HepG2 (cell line): ENCODE measurements around the gene PCGF2. TPM values are rescaled to one million over a fixed set of nuclear protein-coding genes. Genes with fewer than 3 reads are reported as not detected.

Experiments used
- CCAR2 ChIP-seq: fragments of 200-400 bp; formaldehyde crosslinking; optimal IDR thresholded peaks from 2 replicates; pipeline ENCODE3; 2018; ENCODE audit warnings: low read depth, mild to moderate bottlenecking, low read length, moderate library complexity
- CENPX ChIP-seq: sonication (generic); formaldehyde crosslinking; IDR thresholded peaks from 2 replicates; pipeline ENCODE4 v1.9.0; 2021; ENCODE audit warnings: mild to moderate bottlenecking, missing genetic modification reagents, moderate library complexity
- CHD4 ChIP-seq: fragments of 200-600 bp; sonication (generic); IDR thresholded peaks from 2 replicates; pipeline ENCODE4 v1.7.0; 2017; ENCODE audit warnings: mild to moderate bottlenecking, low read length, borderline replicate concordance
- ELF4 ChIP-seq: sonication (generic); formaldehyde crosslinking; IDR thresholded peaks from 2 replicates; pipeline ENCODE4 v1.5.0; 2020; ENCODE audit warnings: missing genetic modification reagents, mild to moderate bottlenecking, moderate library complexity, borderline replicate concordance
- FOXM1 ChIP-seq: sonication (generic); formaldehyde crosslinking; IDR thresholded peaks from 2 replicates; pipeline ENCODE4 v1.5.0; 2020; ENCODE audit warnings: missing genetic modification reagents
- FOXP4 ChIP-seq: sonication (generic); formaldehyde crosslinking; IDR thresholded peaks from 2 replicates; pipeline ENCODE4 v1.4.0; 2020; ENCODE audit warnings: missing genetic modification reagents
- HOMEZ ChIP-seq: IDR thresholded peaks from 2 replicates; pipeline ENCODE4 v1.6.1; 2016; ENCODE audit warnings: low read depth
- MAFK ChIP-seq, 2 experiments: IDR thresholded peaks in 1 of 2; conservative IDR thresholded peaks in 1 of 2; 2 replicates each; pipeline ENCODE4 v1.6.1; 2011; ENCODE audit warnings: improper control_type of control experiment in 2 of 2, low read length in 2 of 2
- RCOR2 ChIP-seq: IDR thresholded peaks from 2 replicates; pipeline ENCODE4 v1.6.1; 2016; ENCODE audit warnings: missing biosample characterization, missing genetic modification reagents
- RNF219 ChIP-seq: sonication (generic); formaldehyde crosslinking; IDR thresholded peaks from 2 replicates; pipeline ENCODE4 v1.5.0; 2020; ENCODE audit warnings: mild to moderate bottlenecking, missing genetic modification reagents
- SIN3B ChIP-seq: fragments of 150-350 bp; IDR thresholded peaks from 2 replicates; pipeline ENCODE4 v1.6.1; 2014; ENCODE audit warnings: low read length
- SUZ12 ChIP-seq: fragments of 150-350 bp; IDR thresholded peaks from 2 replicates; pipeline ENCODE4 v1.6.1; 2014; ENCODE audit warnings: low read depth, low read length
- TBL1XR1 ChIP-seq: fragments of 150-350 bp; IDR thresholded peaks from 2 replicates; pipeline ENCODE4 v1.6.1; 2014; ENCODE audit warnings: borderline replicate concordance, low read length; ENCODE audit not compliant: partially characterized antibody
- TOE1 ChIP-seq: sonication (generic); formaldehyde crosslinking; IDR thresholded peaks from 2 replicates; pipeline ENCODE4 v1.4.0; 2020; ENCODE audit warnings: mild to moderate bottlenecking, missing genetic modification reagents
- U2AF1 ChIP-seq: fragments of 200-400 bp; formaldehyde crosslinking; optimal IDR thresholded peaks from 2 replicates; pipeline ENCODE3; 2017; ENCODE audit warnings: mild to moderate bottlenecking, low read depth, low read length
- ZNF280D ChIP-seq: sonication (generic); formaldehyde crosslinking; IDR thresholded peaks from 2 replicates; pipeline ENCODE4 v1.5.1; 2020; ENCODE audit warnings: mild to moderate bottlenecking, missing genetic modification reagents
- ZNF343 ChIP-seq: sonication (generic); formaldehyde crosslinking; IDR thresholded peaks from 2 replicates; pipeline ENCODE4 v1.4.0; 2020; ENCODE audit warnings: mild to moderate bottlenecking, missing genetic modification reagents
- ZNF567 ChIP-seq: sonication (generic); formaldehyde crosslinking; IDR thresholded peaks from 2 replicates; pipeline ENCODE4 v1.8.1; 2023; ENCODE audit warnings: mild to moderate bottlenecking, missing genetic modification reagents, borderline replicate concordance
- ZNF576 ChIP-seq: sonication (generic); formaldehyde crosslinking; IDR thresholded peaks from 2 replicates; pipeline ENCODE4 v1.4.0; 2020; ENCODE audit warnings: mild to moderate bottlenecking, missing genetic modification reagents
- polyA plus RNA-seq, 8 experiments: library from polyadenylated mRNA; depleted of rRNA in 3 of 8; stranded (reverse) in 7 of 8; unstranded in 1 of 8; fragments of >200 nt; fragmentation: Illumina TruSeq in 4 of 8; extraction: Trizol in 4 of 8; gene quantifications; 2 replicates each; pipeline versions ENCODE4 v1.2.1 to v1.2.3, GENCODE V29; 2011 to 2016; ENCODE audit warnings: low read depth in 4 of 8, missing spikeins in 1 of 8, mixed read lengths in 1 of 8; ENCODE audit not compliant: insufficient read depth in 1 of 8
- total RNA-seq, 5 experiments: library from RNA; depleted of rRNA; stranded (reverse); fragments of >200 nt; fragmentation: Illumina TruSeq; extraction: Trizol; gene quantifications; 2 replicates each; pipeline ENCODE4 v1.2.3, GENCODE V29; 2016; ENCODE audit warnings: low read depth in 1 of 5

Gene PCGF2
- total and polyA plus RNA-seq, 2 of the 13 experiments (the other 11 are each of a cell fraction or from before 2014, with no cell fraction given) = 11.6 to 29.4 TPM

- TF ChIP-seq RNF219 (no peak), TBL1XR1 (no peak), CENPX (no peak), U2AF1 (no peak), ELF4 (peak; percentile 36; the same call in 1 of the 2 replicates), SUZ12 (no peak), FOXM1 (CRISPR knock-in tag) (no peak), ZNF567 (CRISPR knock-in tag) (no peak), CCAR2 (no peak), SIN3B (no peak), RCOR2 (CRISPR knock-in tag) (no peak), MAFK (conservative IDR thresholded peaks at IDR 0.05 in 1 of 2, IDR thresholded peaks at IDR 0.05 in 1 of 2; ENCODE audit: low read length in 2 of 2) (no peak), HOMEZ (CRISPR knock-in tag) (no peak), ZNF576 (CRISPR knock-in tag) (0 out of 2 replicates have a peak, but pooled peaks have one; percentile 7), ZNF280D (CRISPR knock-in tag) (0 out of 2 replicates have a peak, but pooled peaks have one; percentile 4), TOE1 (no peak), CHD4 (no peak), ZNF343 (CRISPR knock-in tag) (no peak), FOXP4 (CRISPR knock-in tag) (no peak)
Observed at GRCh38 chr17:38729886-38730525, 18.1 kb downstream of the PCGF2 start, which contains the start of gene CISD3 (continued).
